ENCODE measurements around the gene DPP4.

Gene DPP4

DNA sequence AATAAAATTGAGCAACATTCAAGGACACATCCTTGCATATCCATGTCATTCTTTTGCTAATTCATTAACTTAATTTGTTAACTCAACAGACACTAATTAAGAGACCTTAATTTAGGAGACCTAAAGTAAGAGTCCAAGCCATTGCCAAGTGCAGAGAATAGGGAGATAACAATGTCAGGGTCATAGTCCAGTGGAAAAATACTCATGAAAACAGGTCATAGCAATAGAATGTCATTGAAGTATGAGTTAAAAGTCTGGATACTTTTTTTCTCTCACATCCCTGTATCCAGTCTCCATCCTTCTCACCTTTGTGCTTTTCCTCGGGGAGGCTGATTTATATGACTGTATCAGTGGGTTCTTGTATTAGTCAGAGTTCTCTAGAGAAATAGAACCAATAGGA is 26.6 kb upstream of the DPP4 start:
- no peak overlapping the region for H3K9ac ChIP-seq (ENCODE audit: low read length)
- no peak for TF ChIP-seq EZH2phosphoT487 (IDR thresholded peaks at IDR 0.05; ENCODE audit: low read depth)
- TF ChIP-seq, protein P1, sequence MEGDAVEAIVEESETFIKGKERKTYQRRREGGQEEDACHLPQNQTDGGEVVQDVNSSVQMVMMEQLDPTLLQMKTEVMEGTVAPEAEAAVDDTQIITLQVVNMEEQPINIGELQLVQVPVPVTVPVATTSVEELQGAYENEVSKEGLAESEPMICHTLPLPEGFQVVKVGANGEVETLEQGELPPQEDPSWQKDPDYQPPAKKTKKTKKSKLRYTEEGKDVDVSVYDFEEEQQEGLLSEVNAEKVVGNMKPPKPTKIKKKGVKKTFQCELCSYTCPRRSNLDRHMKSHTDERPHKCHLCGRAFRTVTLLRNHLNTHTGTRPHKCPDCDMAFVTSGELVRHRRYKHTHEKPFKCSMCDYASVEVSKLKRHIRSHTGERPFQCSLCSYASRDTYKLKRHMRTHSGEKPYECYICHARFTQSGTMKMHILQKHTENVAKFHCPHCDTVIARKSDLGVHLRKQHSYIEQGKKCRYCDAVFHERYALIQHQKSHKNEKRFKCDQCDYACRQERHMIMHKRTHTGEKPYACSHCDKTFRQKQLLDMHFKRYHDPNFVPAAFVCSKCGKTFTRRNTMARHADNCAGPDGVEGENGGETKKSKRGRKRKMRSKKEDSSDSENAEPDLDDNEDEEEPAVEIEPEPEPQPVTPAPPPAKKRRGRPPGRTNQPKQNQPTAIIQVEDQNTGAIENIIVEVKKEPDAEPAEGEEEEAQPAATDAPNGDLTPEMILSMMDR (IDR thresholded peaks at IDR 0.05; ENCODE audit: low read depth, low read length): no peak
- H3K36me3 ChIP-seq (replicated peaks; ENCODE audit: low read depth, low read length): no peaks in the 10 kb centered on the region
- H4K20me1 ChIP-seq (ENCODE audit: insufficient read depth, low read length): no peaks in the 10 kb centered on the region
- no peaks in the 10 kb centered on the region for H3K79me2 ChIP-seq (ENCODE audit: low read length)
- no peaks in the 10 kb centered on the region for H3K9me3 ChIP-seq (ENCODE audit: insufficient read depth, low read length)
- H3K4me2 ChIP-seq (ENCODE audit: low read length): no peak overlapping the region
- no peaks in the 10 kb centered on the region for H3K27me3 ChIP-seq (ENCODE audit: low read depth, low read length)
- no peak overlapping the region for H2AFZ ChIP-seq (ENCODE audit: low read depth, low read length)
- no peak overlapping the region for H3K27ac ChIP-seq (ENCODE audit: low read length)
- no peaks in the 10 kb centered on the region for H3K4me1 ChIP-seq (ENCODE audit: low read length)
- no peak overlapping the region for H3K4me3 ChIP-seq (ENCODE audit: low read length)

DNA sequence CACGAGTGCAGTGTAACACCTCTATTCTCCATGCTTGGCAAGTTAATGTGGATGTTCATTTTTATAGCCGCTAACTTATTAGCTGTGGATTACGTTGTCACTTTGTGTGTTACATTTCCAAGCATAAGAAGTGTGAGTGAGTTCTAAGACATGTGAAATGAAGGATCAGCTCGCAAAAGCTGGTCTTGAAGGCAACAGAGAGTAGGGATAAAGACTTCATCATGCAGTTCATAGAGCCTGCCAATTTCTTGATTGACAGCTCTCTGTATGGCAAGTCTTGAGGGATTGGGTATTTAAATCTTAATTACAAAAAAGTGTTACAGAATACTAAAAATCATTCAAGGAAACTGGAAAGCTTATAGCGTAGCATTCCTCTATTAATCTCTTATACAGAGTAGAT is 25.8 kb upstream of the DPP4 start:
- H3K27me3 ChIP-seq (ENCODE audit: low read depth, low read length): no peaks in the 10 kb centered on the region
- H3K4me1 ChIP-seq (ENCODE audit: low read length): no peaks in the 10 kb centered on the region
- H3K9ac ChIP-seq (ENCODE audit: low read length): no peak overlapping the region
- H3K36me3 ChIP-seq (replicated peaks; ENCODE audit: low read depth, low read length): no peaks in the 10 kb centered on the region
- no peak overlapping the region for H3K4me2 ChIP-seq (ENCODE audit: low read length)
- TF ChIP-seq EZH2phosphoT487 (IDR thresholded peaks at IDR 0.05; ENCODE audit: low read depth): no peak
- TF ChIP-seq, protein P1 (IDR thresholded peaks at IDR 0.05; ENCODE audit: low read depth, low read length): no peak
- no peak overlapping the region for H3K4me3 ChIP-seq (ENCODE audit: low read length)
- H2AFZ ChIP-seq (ENCODE audit: low read depth, low read length): no peak overlapping the region
- no peak overlapping the region for H3K27ac ChIP-seq (ENCODE audit: low read length)
- H3K79me2 ChIP-seq (ENCODE audit: low read length): no peaks in the 10 kb centered on the region
- no peaks in the 10 kb centered on the region for H3K9me3 ChIP-seq (ENCODE audit: insufficient read depth, low read length)
- H4K20me1 ChIP-seq (ENCODE audit: insufficient read depth, low read length): no peaks in the 10 kb centered on the region

DNA sequence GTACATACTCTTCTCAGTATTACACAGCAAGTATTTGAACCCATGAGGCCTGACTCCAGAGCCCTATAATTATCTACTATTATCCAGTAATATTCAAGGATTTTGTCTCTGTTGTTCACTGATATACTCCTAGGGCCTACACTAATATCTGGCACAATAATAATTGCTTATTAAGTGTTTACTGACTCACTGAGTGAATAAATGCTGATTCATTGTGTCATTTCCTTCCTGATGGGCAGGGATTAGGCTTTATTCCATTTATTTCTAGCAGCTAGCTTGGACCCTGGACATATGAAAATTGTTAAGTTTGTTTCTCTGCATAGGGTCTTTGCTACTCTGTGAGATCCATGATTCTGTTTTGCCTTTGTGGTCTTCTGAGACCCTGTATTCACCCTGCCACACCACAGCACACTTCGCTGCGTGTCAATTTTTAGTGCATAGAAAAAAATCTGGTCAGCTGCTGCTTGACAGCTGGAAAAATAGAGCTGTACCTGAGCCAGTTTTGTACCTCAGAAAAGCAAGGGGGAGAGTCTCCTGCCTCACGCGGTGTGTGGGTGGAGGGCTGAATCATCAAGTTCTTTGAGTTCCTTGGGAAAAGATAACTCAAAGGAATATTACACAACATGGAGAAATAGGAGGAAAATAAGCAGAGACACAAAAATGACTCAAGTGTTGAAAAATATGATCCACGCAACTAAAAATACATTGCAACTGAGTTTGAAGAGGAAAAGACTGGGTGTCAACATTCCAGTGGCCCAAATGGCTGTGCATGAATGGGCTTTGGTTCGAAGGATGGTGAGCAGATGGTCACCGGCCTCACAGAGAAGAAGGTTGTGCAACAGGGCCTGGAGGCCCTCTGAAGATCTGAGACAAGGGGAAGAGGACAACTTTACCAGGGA is 18.9 kb upstream of the DPP4 start:
- Histone ChIP-seq H4K20me1 (ENCODE audit: insufficient read depth, low read length) (no peaks in the 10 kb centered on the region), H2AFZ (ENCODE audit: low read depth, low read length) (no peak overlapping the region), H3K27ac (ENCODE audit: low read length) (no peak overlapping the region), H3K27me3 (ENCODE audit: low read depth, low read length) (no peaks in the 10 kb centered on the region), H3K4me3 (ENCODE audit: low read length) (no peak overlapping the region), H3K9me3 (ENCODE audit: insufficient read depth, low read length) (no peaks in the 10 kb centered on the region), H3K36me3 (replicated peaks; ENCODE audit: low read depth, low read length) (no peaks in the 10 kb centered on the region), H3K4me2 (ENCODE audit: low read length) (no peak overlapping the region), H3K79me2 (ENCODE audit: low read length) (no peaks in the 10 kb centered on the region), H3K4me1 (ENCODE audit: low read length) (peaks cover 6% of the 10 kb centered on the region; the same call in 1 of the 2 replicates), H3K9ac (ENCODE audit: low read length) (no peak overlapping the region)
- TF ChIP-seq EZH2phosphoT487 (IDR thresholded peaks at IDR 0.05; ENCODE audit: low read depth): no peak
- TF ChIP-seq, protein P1 (IDR thresholded peaks at IDR 0.05; ENCODE audit: low read depth, low read length): no peak

DNA sequence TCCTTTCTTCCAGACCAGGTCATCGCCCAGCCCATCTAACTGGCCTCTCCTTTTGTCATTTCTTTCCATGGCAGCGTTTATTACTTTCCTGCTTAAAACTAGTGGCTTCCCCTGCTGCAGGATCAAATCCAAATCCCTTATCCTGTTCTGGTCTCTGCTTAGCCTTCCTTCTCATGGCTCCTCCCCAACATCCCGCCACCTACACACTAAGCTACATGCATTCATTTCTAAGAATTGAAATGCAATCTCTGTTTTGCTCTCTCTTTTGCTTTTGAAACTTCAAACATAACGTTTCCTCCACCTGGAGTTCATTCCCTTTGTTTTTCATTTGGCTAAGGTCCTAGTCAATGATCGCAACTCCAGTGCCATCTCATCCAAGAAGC is 18.0 kb upstream of the DPP4 start:
- H3K4me2 ChIP-seq (ENCODE audit: low read length): no peak overlapping the region

More for the DNA sequence above, 18.0 kb upstream of the DPP4 start:
- no peaks in the 10 kb centered on the region for H4K20me1 ChIP-seq (ENCODE audit: insufficient read depth, low read length)
- H3K9me3 ChIP-seq (ENCODE audit: insufficient read depth, low read length): no peaks in the 10 kb centered on the region
- H3K27ac ChIP-seq (ENCODE audit: low read length): no peak overlapping the region
- H3K4me1 ChIP-seq (ENCODE audit: low read length): peaks cover 6% of the 10 kb centered on the region; the same call in 1 of the 2 replicates
- TF ChIP-seq, protein P1 (IDR thresholded peaks at IDR 0.05; ENCODE audit: low read depth, low read length): no peak
- no peak for TF ChIP-seq EZH2phosphoT487 (IDR thresholded peaks at IDR 0.05; ENCODE audit: low read depth)
- no peaks in the 10 kb centered on the region for H3K79me2 ChIP-seq (ENCODE audit: low read length)
- H2AFZ ChIP-seq (ENCODE audit: low read depth, low read length): no peak overlapping the region
- no peak overlapping the region for H3K4me3 ChIP-seq (ENCODE audit: low read length)
- H3K27me3 ChIP-seq (ENCODE audit: low read depth, low read length): no peaks in the 10 kb centered on the region
- no peak overlapping the region for H3K9ac ChIP-seq (ENCODE audit: low read length)
- no peaks in the 10 kb centered on the region for H3K36me3 ChIP-seq (replicated peaks; ENCODE audit: low read depth, low read length)
